Astrocyte (in vitro differentiated cells and primary cell): ENCODE results near the gene SLAMF6. TPM values are rescaled to one million over a fixed set of nuclear protein-coding genes. Genes with fewer than 3 reads are reported as not detected.

Experiments
- DNase-seq: peaks from one replicate; pipeline ENCODE4 v3.0.0-alpha.2; 2010; ENCODE audit warnings: low read depth
- FAIRE-seq: peaks from 2 replicates; lab custom pipeline; 2011; peaks lifted over from hg19 to GRCh38; lab: Jason Lieb, UNC
- H2AFZ ChIP-seq: 2 replicates; pipeline ENCODE4 v1.6.0; 2012; ENCODE audit warnings: low read depth, low read length, inconsistent platforms
- H3K27ac ChIP-seq: 2 replicates; pipeline ENCODE4 v1.5.1; 2011; ENCODE audit warnings: low read depth, low read length, inconsistent platforms
- H3K27me3 ChIP-seq: 2 replicates; pipeline ENCODE4 v1.6.0; 2011; ENCODE audit warnings: low read length, inconsistent platforms; ENCODE audit not compliant: insufficient read depth
- H3K36me3 ChIP-seq: 2 replicates; pipeline ENCODE4 v1.5.1; 2011; ENCODE audit warnings: low read length, inconsistent platforms; ENCODE audit not compliant: insufficient read depth
- H3K4me1 ChIP-seq: 2 replicates; pipeline ENCODE4 v1.5.1; 2011; ENCODE audit warnings: low read length, inconsistent platforms; ENCODE audit not compliant: insufficient read depth
- H3K4me2 ChIP-seq: 2 replicates; pipeline ENCODE4 v1.6.0; 2012; ENCODE audit warnings: low read length, inconsistent platforms
- H3K4me3 ChIP-seq: 2 replicates; pipeline ENCODE4 v1.5.1; 2011; ENCODE audit warnings: low read depth, mild to moderate bottlenecking, low read length, inconsistent platforms; ENCODE audit not compliant: insufficient read depth
- H3K79me2 ChIP-seq: 2 replicates; pipeline ENCODE4 v1.6.0; 2012; ENCODE audit warnings: mild to moderate bottlenecking, low read length, inconsistent platforms; ENCODE audit not compliant: insufficient read depth
- H3K9ac ChIP-seq: 2 replicates; pipeline ENCODE4 v1.6.0; 2012; ENCODE audit warnings: mild to moderate bottlenecking, low read length, inconsistent platforms
- H3K9me3 ChIP-seq: 2 replicates; pipeline ENCODE4 v1.5.1; 2012; ENCODE audit warnings: low read depth, mild to moderate bottlenecking, low read length, inconsistent platforms; ENCODE audit not compliant: insufficient read depth
- H4K20me1 ChIP-seq: 2 replicates; pipeline ENCODE4 v1.6.0; 2012; ENCODE audit warnings: low read length, inconsistent platforms; ENCODE audit not compliant: insufficient read depth
- H3K27ac Mint-ChIP-seq: one replicate; pipeline ENCODE4 v1.8.0; 2021; ENCODE audit warnings: mild to moderate bottlenecking, mixed read lengths; ENCODE audit not compliant: unreplicated experiment
- H3K27me3 Mint-ChIP-seq: one replicate; pipeline ENCODE4 v1.8.0; 2021; ENCODE audit warnings: low read depth, mixed read lengths; ENCODE audit not compliant: unreplicated experiment
- H3K36me3 Mint-ChIP-seq: one replicate; pipeline ENCODE4 v1.8.0; 2021; ENCODE audit warnings: low read depth, mixed read lengths; ENCODE audit not compliant: unreplicated experiment
- H3K4me1 Mint-ChIP-seq: one replicate; pipeline ENCODE4 v1.8.0; 2021; ENCODE audit warnings: low read depth, mixed read lengths; ENCODE audit not compliant: unreplicated experiment
- H3K4me3 Mint-ChIP-seq: one replicate; pipeline ENCODE4 v1.8.0; 2021; ENCODE audit warnings: mild to moderate bottlenecking, moderate library complexity, mixed read lengths; ENCODE audit not compliant: unreplicated experiment
- H3K9me3 Mint-ChIP-seq: one replicate; pipeline ENCODE4 v1.8.0; 2021; ENCODE audit warnings: mild to moderate bottlenecking, mixed read lengths; ENCODE audit not compliant: unreplicated experiment
- CTCF ChIP-seq: IDR thresholded peaks from 2 replicates; pipeline ENCODE4 v1.5.1; 2011; ENCODE audit warnings: low read depth, mild to moderate bottlenecking, inconsistent platforms, low read length, moderate library complexity; ENCODE audit not compliant: insufficient read depth
- EZH2 ChIP-seq: IDR thresholded peaks from 2 replicates; pipeline ENCODE4 v1.6.1; 2012; ENCODE audit warnings: mild to moderate bottlenecking, low read length, inconsistent platforms; ENCODE audit not compliant: insufficient read depth
- total RNA-seq: library from RNA; stranded (reverse); gene quantifications from 2 replicates; pipeline ENCODE4 v1.2.1, GENCODE V29; 2021

The SLAMF6 gene
- total RNA-seq, 1 donor from 2014 or later: not detected

GRCh38 chr1:160550572-160551034 lies 27.5 kb upstream of the SLAMF6 start:
- H3K27me3 ChIP-seq: no peaks in the 10 kb centered on the region
- H3K27ac ChIP-seq: no peak overlapping the region
- no peaks in the 10 kb centered on the region for H3K36me3 Mint-ChIP-seq
- DNase-seq (no peak), FAIRE-seq (no peak)
- no peaks in the 10 kb centered on the region for H4K20me1 ChIP-seq
- no peak overlapping the region for H2AFZ ChIP-seq
- no peaks in the 10 kb centered on the region for H3K4me1 ChIP-seq
- H3K79me2 ChIP-seq: no peaks in the 10 kb centered on the region
- no peaks in the 10 kb centered on the region for H3K4me1 Mint-ChIP-seq
- H3K36me3 ChIP-seq: no peaks in the 10 kb centered on the region
- H3K27ac Mint-ChIP-seq: no peak overlapping the region
- no peak overlapping the region for H3K9ac ChIP-seq
- no peak overlapping the region for H3K4me3 Mint-ChIP-seq
- H3K4me2 ChIP-seq: no peak overlapping the region
- peaks cover 15% of the 10 kb centered on the region for H3K27me3 Mint-ChIP-seq
- no peaks in the 10 kb centered on the region for H3K9me3 ChIP-seq
- TF ChIP-seq CTCF (no peak), EZH2 (no peak)
- H3K9me3 Mint-ChIP-seq: no peaks in the 10 kb centered on the region
- H3K4me3 ChIP-seq: no peak overlapping the region

DNA sequence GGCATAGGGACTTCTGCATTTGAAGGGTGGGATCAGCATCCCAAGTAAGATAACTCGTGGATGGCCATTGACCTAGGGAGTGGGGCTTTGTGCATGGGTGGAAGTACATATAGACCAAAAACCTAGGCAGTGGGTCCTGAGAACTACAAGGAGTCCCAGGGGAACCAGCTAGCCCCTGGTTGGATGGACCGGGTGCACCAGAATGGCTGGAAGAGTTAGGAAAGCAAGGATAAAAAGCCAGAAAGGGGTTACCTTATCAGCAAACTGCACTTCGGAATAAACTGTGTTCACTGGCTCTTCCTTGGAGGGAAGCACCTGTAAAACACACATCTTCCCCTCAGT lies 26.6 kb upstream of the SLAMF6 start:
- Mint-ChIP-seq H3K9me3 (no peaks in the 10 kb centered on the region), H3K4me3 (no peak overlapping the region), H3K27me3 (peaks cover 15% of the 10 kb centered on the region), H3K27ac (no peak overlapping the region), H3K36me3 (no peaks in the 10 kb centered on the region), H3K4me1 (no peaks in the 10 kb centered on the region)
- no peak overlapping the region for H3K9ac ChIP-seq
- TF ChIP-seq EZH2: no peak
- TF ChIP-seq CTCF: no peak
- H3K4me3 ChIP-seq: no peak overlapping the region
- H3K27ac ChIP-seq: no peak overlapping the region
- H2AFZ ChIP-seq: no peak overlapping the region
- H4K20me1 ChIP-seq: no peaks in the 10 kb centered on the region
- no peaks in the 10 kb centered on the region for H3K36me3 ChIP-seq
- no peaks in the 10 kb centered on the region for H3K27me3 ChIP-seq
- no peaks in the 10 kb centered on the region for H3K79me2 ChIP-seq
- H3K4me1 ChIP-seq: no peaks in the 10 kb centered on the region
- no peak overlapping the region for H3K4me2 ChIP-seq
- no peaks in the 10 kb centered on the region for H3K9me3 ChIP-seq
- FAIRE-seq (no peak), DNase-seq (no peak)

DNA sequence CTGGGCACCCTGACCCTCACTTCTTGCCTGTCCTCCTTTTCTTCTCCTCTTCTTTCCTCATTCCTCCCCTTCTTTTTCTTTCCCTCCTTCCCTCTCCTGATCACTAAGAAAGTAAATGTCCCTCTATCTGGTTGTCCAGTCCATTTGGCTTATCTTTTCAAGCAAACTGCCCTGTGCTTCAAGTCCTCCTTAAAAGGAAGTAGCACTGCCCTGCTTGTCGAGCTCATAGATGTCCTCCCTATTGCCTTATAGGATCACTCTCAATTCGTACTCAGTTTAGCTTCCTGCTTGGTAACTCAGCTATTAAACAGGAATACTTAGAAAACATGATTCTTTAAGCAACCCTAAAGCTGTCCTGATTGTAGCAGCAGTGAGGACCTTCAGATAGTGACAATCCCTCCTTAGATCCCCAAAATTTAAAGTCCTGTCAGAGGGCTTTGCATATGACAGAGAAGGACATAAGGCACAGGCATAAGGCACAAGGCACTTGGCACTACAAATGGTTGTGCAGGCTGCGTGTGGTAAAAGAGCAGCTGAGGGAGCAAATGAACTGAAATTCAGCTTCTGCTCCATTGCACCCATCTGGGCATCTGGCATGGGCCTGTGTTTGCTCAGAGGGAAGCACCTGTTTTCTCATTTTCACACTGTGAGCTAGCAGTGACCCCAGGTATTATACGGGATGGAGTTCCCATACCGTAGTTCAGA lies 26.1 kb upstream of the SLAMF6 start:
- Histone ChIP-seq H3K4me3 (no peak overlapping the region), H3K9ac (no peak overlapping the region), H3K79me2 (no peaks in the 10 kb centered on the region), H4K20me1 (no peaks in the 10 kb centered on the region), H3K9me3 (no peaks in the 10 kb centered on the region), H3K27ac (no peak overlapping the region), H3K4me2 (no peak overlapping the region), H2AFZ (no peak overlapping the region), H3K27me3 (no peaks in the 10 kb centered on the region), H3K36me3 (no peaks in the 10 kb centered on the region), H3K4me1 (no peaks in the 10 kb centered on the region)
- H3K4me1 Mint-ChIP-seq: no peaks in the 10 kb centered on the region
- DNase-seq (no peak), FAIRE-seq (no peak)
- H3K36me3 Mint-ChIP-seq: no peaks in the 10 kb centered on the region
- no peak overlapping the region for H3K4me3 Mint-ChIP-seq
- peaks cover 15% of the 10 kb centered on the region for H3K27me3 Mint-ChIP-seq
- no peaks in the 10 kb centered on the region for H3K9me3 Mint-ChIP-seq
- no peak overlapping the region for H3K27ac Mint-ChIP-seq
- TF ChIP-seq CTCF: no peak
- no peak for TF ChIP-seq EZH2
